Spleen (tissue), 13 donors: ENCODE measurements around the gene PCMTD2. TPM values are rescaled to one million over a fixed set of nuclear protein-coding genes. Genes with fewer than 3 reads are reported as not detected.
A peak's percentile ranks its signal among the peaks of the same experiment; 100 is the strongest.

Source experiments
- DNase-seq: peaks from one replicate; pipeline ENCODE4 v3.0.0-alpha.2; 2020
- H3K27ac ChIP-seq, 8 donors: fragments of 200-600 bp; sonication (generic) in 7 of 8; 1 replicate in 4 of 8; 2 replicates in 4 of 8; pipeline versions ENCODE4 v1.5.0 to v1.8.0; 2016 to 2021; ENCODE audit warnings: inconsistent platforms in 4 of 8, mild to moderate bottlenecking in 4 of 8, moderate library complexity in 1 of 8
- H3K27me3 ChIP-seq, 7 donors: fragments of 200-600 bp; sonication (generic) in 6 of 7; replicated peaks in 1 of 7; 1 replicate in 4 of 7; 2 replicates in 3 of 7; pipeline versions ENCODE4 v1.5.0 to v1.8.0; 2016 to 2021; ENCODE audit warnings: inconsistent platforms in 3 of 7, mild to moderate bottlenecking in 1 of 7
- H3K36me3 ChIP-seq, 6 donors: fragments of 200-600 bp; sonication (generic) in 5 of 6; 1 replicate in 4 of 6; 2 replicates in 2 of 6; pipeline versions ENCODE4 v1.5.0 to v1.8.0; 2016 to 2021; ENCODE audit warnings: inconsistent platforms in 2 of 6
- H3K4me1 ChIP-seq, 6 donors: fragments of 200-600 bp; sonication (generic) in 5 of 6; 1 replicate in 3 of 6; 2 replicates in 3 of 6; pipeline versions ENCODE4 v1.5.0 to v1.8.0; 2016 to 2021; ENCODE audit warnings: inconsistent platforms in 3 of 6
- H3K4me3 ChIP-seq, 8 donors: fragments of 200-600 bp; sonication (generic) in 7 of 8; 1 replicate in 4 of 8; 2 replicates in 4 of 8; pipeline versions ENCODE4 v1.5.0 to v1.8.0; 2016 to 2021; ENCODE audit warnings: inconsistent platforms in 4 of 8, mild to moderate bottlenecking in 4 of 8, moderate library complexity in 2 of 8
- H3K9me3 ChIP-seq, 8 donors: fragments of 200-600 bp; sonication (generic) in 7 of 8; 1 replicate in 4 of 8; 2 replicates in 4 of 8; pipeline versions ENCODE4 v1.5.0 to v1.8.0; 2016 to 2021; ENCODE audit warnings: inconsistent platforms in 4 of 8
- CTCF ChIP-seq, 11 experiments: fragments of 200-600 bp in 7 of 11; fragments of 450-650 bp in 4 of 11; sonication (generic) in 4 of 11; IDR thresholded peaks in 8 of 11; conservative IDR thresholded peaks in 3 of 11; 1 replicate in 7 of 11; 2 replicates in 4 of 11; pipeline versions ENCODE4 v1.4.0 to v1.8.0; 2016 to 2021; ENCODE audit warnings: antibody characterized with exemption in 11 of 11, inconsistent platforms in 4 of 11, mild to moderate bottlenecking in 1 of 11
- POLR2A ChIP-seq, 3 donors: fragments of 450-650 bp; IDR thresholded peaks; one replicate each; pipeline ENCODE4 v1.5.1; 2017; ENCODE audit warnings: antibody characterized with exemption in 3 of 3, mild to moderate bottlenecking in 1 of 3
- POLR2AphosphoS5 ChIP-seq, 3 donors: sonication (generic); formaldehyde crosslinking; IDR thresholded peaks; one replicate each; pipeline ENCODE4 v1.5.1; 2017; ENCODE audit warnings: antibody characterized with exemption in 3 of 3
- WGBS, 5 donors: extraction: QIAGEN DNeasy Blood & Tissue Kit in 3 of 5; methylation state at CpG; one replicate each; pipeline versions ENCODE4 v1.1.5 to v1.1.7; 2013 to 2018; 5-methylcytosine and 5-hydroxymethylcytosine counted together
- intact Hi-C: fragments of 100-400 bp; cut with DNase I; formaldehyde crosslinking; loops from one replicate; pipeline ENCODE4 v1.15.0; 2023; ENCODE audit warnings: low total_unique reads
- long read RNA-seq, 2 donors: transcript quantifications; one replicate each; lab custom pipeline, GENCODE V29; 2026
- polyA plus RNA-seq, 3 donors: library from polyadenylated mRNA; stranded (reverse); fragments of 200-250 nt; gene quantifications; one replicate each; pipeline ENCODE4 v1.2.1, GENCODE V29; 2013
- total RNA-seq, 7 donors: library from RNA; depleted of rRNA in 3 of 7; stranded (reverse); fragments of >200 nt in 3 of 7; fragmentation: NEBNext Ultra II Directional in 4 of 7; extraction: Animal tissue kit (Norgen Biotek cat#: 25700) in 4 of 7; gene quantifications; one replicate each; pipeline versions ENCODE4 v1.1.0 to v1.2.1, GENCODE V29; 2016 to 2021
- donor health status: healthy with polysubstance abuse.
- donor health status: DM: no; HTN: no; CAD: no; lungs with moderate emphysema.
- donor health status: DM: no; HTN: no; CAD: no.
- donor health status: Bipolar disorder and iron deficiency.
- donor health status: healthy.
- donor health status: DM: no; HTN: no; CAD: no.
- donor health status: DM: yes; HTN: yes; CAD: no.

Gene PCMTD2
- total RNA-seq (100 to 1,000 TPM in 1 of 7 donors, 10 to 100 TPM in 6; 55.4 to 104 (median 78.1) TPM), polyA plus RNA-seq (10 to 100 TPM; 36.0 to 38.5 (median 37.3) TPM)
- long read RNA-seq, donor 1, transcript PCMTD2-203 (6 exons, 3,843 nt) = major isoform, 20 of 183 reads
- long read RNA-seq, donor 1, partial matches to known transcripts = 162 of 183 reads
- long read RNA-seq, donor 1, other reads (novel, unspliced or antisense) = 0 of 183 reads
- long read RNA-seq, donor 2, transcript PCMTD2-203 (6 exons, 3,843 nt) = major isoform, 8 of 50 reads
- long read RNA-seq, donor 2, partial matches to known transcripts = 42 of 50 reads
- long read RNA-seq, donor 2, other reads (novel, unspliced or antisense) = 0 of 50 reads

DNA sequence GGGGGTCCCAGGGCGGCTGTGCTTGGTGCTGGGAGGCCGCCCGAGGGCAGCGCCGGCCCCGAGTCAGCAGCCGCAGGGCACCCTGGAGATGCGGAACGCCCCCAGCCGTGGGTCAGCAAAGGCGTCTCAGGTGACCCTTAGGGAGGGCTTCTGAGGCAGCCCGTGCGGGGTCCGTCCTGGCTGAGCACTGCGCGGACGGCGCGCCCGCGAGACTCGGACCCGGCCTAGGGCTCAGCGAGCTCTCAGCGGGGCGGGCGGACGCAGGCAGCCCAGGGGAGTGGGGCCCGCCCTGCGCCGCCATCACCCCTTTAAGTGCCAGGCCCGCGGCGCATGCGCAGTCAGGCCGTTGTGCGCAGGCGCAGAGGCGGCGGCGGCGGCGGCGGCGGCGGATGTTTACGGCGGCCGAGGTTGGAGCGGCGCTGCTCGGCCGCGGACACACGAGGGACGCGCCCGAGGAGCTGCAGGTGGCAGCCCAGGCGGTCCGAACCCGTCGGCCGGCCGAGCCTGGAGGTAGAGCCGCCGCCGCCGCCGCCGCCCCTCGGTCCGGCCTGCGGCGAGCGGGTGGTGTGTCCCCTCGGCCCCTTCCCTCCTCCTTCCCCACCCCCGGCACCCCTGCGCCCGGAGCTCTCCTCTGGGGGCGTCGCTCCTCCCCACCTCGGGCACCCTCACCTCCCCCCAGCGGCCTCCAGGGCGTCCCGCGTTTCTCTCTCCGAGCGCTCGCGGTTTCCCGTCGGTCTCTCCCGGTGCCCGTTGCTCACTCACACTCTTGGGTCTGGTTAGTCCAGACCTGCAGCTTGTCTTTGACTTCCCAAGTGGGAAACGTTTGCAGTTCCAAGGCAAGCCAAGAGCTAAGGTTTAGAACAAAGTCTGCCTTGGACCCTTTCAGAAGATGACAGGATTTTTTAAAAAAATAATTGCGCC, at the start of gene PCMTD2:
TSS of gene PCMTD2 (plus strand) at position 388 of the 921 bp plus-strand sequence. CDS start 4,218 bp downstream, outside the sequence.
- TF ChIP-seq POLR2A (IDR thresholded peaks at IDR 0.05) = peak in 1 of 3 donors; percentile 50
- TF ChIP-seq CTCF (IDR thresholded peaks at IDR 0.05 in 8 of 11, conservative IDR thresholded peaks at IDR 0.05 in 3 of 11) = peak in 4 of 11 experiments; percentile 8 to 30 (median 17)
- TF ChIP-seq POLR2AphosphoS5 (IDR thresholded peaks at IDR 0.05) = peak; percentile 81 to 94 (median 86)
- DNase-seq = peak; percentile 96
- Histone ChIP-seq H3K27ac (peak within 1 kb of the TSS; percentile 88 to 95 (median 92)), H3K4me3 (peak within 1 kb of the TSS; percentile 51 to 88 (median 78)), H3K36me3 (peaks cover 0 to 8% (median 0%) of the 10 kb centered on the region in 6 donors), H3K27me3 (peaks cover 0 to 5% (median 0%) of the 10 kb centered on the region in 7 donors), H3K4me1 (peaks cover 15 to 59% (median 45%) of the 10 kb centered on the region in 6 donors), H3K9me3 (no peaks in the 10 kb centered on the region)
- intact Hi-C loops = no loop called here
- 0 to 1% (median 0%) methylated on average over 33 to 96 of the region's 96 CpGs for WGBS, 5 donors

DNA sequence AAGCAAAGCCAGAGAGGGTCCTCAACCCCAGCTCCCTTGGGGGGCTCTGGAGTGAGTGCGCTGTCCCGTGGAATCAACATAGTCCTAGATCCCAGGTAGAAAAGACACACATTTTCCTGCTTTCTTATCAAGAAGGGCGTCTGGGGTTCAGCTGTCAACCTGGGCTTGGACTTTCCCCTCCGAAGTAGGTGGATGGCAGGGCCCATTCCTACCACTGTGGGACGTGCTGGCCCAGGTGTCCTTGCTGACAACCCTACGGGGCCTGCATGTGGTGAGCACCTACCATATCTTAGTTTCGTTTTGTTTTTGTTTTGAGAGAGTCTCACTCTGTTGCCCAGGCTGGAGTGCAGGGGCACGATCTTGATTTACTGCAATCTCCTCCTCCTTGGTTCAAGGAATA, 48.9 kb upstream of the PCMTD2 start:
- H3K9me3 ChIP-seq = no peaks in the 10 kb centered on the region
- H3K4me3 ChIP-seq = no peak overlapping the region
- intact Hi-C loops = no loop called here
- WGBS, 5 donors = 78 to 96% (median 91%) methylated on average over 6 to 8 of the region's 8 CpGs
- no peaks in the 10 kb centered on the region for H3K36me3 ChIP-seq
- H3K4me1 ChIP-seq = no peaks in the 10 kb centered on the region
- DNase-seq = no peak
- peaks cover 0 to 27% (median 0%) of the 10 kb centered on the region in 7 donors for H3K27me3 ChIP-seq
- TF ChIP-seq POLR2AphosphoS5 (IDR thresholded peaks at IDR 0.05) (no peak), CTCF (IDR thresholded peaks at IDR 0.05 in 8 of 11, conservative IDR thresholded peaks at IDR 0.05 in 3 of 11) (no peak), POLR2A (IDR thresholded peaks at IDR 0.05) (no peak)
- no peak overlapping the region for H3K27ac ChIP-seq

DNA sequence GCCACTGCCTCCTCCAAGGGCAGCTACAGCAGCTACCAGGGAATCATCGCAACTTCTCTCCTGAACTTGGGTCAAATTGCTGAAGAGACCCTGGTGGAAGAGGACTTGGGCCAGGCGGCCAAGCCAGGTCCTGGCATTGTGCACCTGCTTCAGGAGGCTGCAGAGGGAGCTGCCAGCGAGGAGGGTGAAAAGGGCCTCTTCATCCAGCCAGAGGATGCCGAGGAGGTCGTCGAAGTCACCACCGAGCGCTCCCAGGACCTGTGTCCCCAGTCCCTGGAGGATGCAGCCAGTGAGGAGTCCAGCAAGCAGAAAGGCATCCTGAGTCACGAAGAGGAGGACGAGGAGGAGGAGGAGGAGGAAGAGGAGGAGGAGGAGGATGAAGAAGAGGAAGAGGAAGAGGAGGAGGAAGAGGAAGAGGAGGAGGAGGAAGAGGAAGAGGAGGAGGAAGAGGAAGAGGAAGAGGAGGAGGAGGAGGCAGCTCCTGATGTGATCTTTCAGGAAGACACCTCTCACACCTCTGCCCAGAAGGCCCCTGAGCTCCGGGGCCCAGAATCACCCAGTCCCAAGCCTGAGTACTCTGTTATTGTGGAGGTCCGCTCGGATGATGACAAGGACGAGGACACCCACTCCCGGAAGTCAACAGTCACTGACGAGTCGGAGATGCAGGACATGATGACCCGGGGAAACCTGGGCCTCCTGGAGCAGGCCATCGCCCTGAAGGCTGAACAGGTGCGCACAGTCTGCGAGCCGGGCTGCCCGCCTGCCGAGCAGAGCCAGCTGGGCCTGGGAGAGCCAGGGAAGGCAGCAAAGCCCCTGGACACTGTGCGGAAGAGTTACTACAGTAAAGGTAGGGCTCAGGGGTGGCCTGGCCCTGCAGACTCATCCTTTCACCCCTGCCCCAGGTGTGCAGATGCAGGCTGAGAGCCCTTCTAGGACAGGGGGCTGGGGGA, 47.6 kb upstream of the PCMTD2 start:
- Histone ChIP-seq H3K4me3 (no peak overlapping the region), H3K36me3 (no peaks in the 10 kb centered on the region), H3K4me1 (peaks cover 0 to 8% (median 3%) of the 10 kb centered on the region in 6 donors), H3K27me3 (peaks cover 0 to 27% (median 0%) of the 10 kb centered on the region in 7 donors), H3K9me3 (no peaks in the 10 kb centered on the region), H3K27ac (no peak overlapping the region)
- TF ChIP-seq POLR2AphosphoS5 (IDR thresholded peaks at IDR 0.05) (no peak), CTCF (IDR thresholded peaks at IDR 0.05 in 8 of 11, conservative IDR thresholded peaks at IDR 0.05 in 3 of 11) (no peak), POLR2A (IDR thresholded peaks at IDR 0.05) (no peak)
- WGBS, 5 donors = 85 to 93% (median 87%) methylated on average over 24 to 25 of the region's 25 CpGs
- DNase-seq = no peak
- intact Hi-C loops = no loop called here
